HepG2 (cell line): ENCODE measurements around the gene ABCA4. TPM values are rescaled to one million over a fixed set of nuclear protein-coding genes. Genes with fewer than 3 reads are reported as not detected.
A peak's percentile ranks its signal among the peaks of the same experiment; 100 is the strongest.

Experiments used
- ATAC-seq: fragments of 200-7000 bp; cut with Tn5 transposase; 3 replicates; pipeline ENCODE4 v1.9.1; 2020; ENCODE audit warnings: mild to moderate bottlenecking, moderate library complexity
- BruUV-seq: library from RNA; stranded (reverse); fragments of 400-500 nt; replicated peaks from 2 replicates; lab custom pipeline; 2021; lab: Mats Ljungman, UMichigan
- CTCF ChIA-PET: fragments of 300-600 bp; formaldehyde crosslinking; extraction: SDS; loops from one replicate; lab custom pipeline; 2021; ENCODE audit warnings: low total read pairs, inconsistent platforms, low intra/inter-chr PET ratio; lab: Yijun Ruan, JAX
- POLR2A ChIA-PET: fragments of 350-600 bp; sonication (Branson Sonifier 250); formaldehyde crosslinking; loops from one replicate; lab custom pipeline; 2020; ENCODE audit warnings: antibody characterized with exemption, inconsistent platforms; lab: Yijun Ruan, JAX
- DNase-seq: peaks from one replicate; pipeline ENCODE4 v3.0.0-alpha.2; 2015; ENCODE audit warnings: low spot score
- FAIRE-seq: peaks from 3 replicates; lab custom pipeline; 2011; peaks lifted over from hg19 to GRCh38; lab: Jason Lieb, UNC
- H2AFZ ChIP-seq: one replicate; pipeline ENCODE4 v1.6.1; 2011; ENCODE audit warnings: low read length, inconsistent platforms
- H3K27ac ChIP-seq: fragments of 300-600 bp; 3 replicates; pipeline ENCODE4 v1.8.0; 2011; ENCODE audit warnings: mixed run types, mild to moderate bottlenecking, mixed read lengths, low read length, inconsistent platforms; ENCODE audit not compliant: insufficient read depth; ENCODE audit errors: extremely low read length
- H3K27me3 ChIP-seq, 2 experiments: fragments of 200-600 bp in 1 of 2; 2 replicates in 1 of 2; 3 replicates in 1 of 2; pipeline versions ENCODE4 v1.6.0 to v1.8.0; 2011; ENCODE audit warnings: low read length in 2 of 2, mild to moderate bottlenecking in 2 of 2, moderate library complexity in 2 of 2, inconsistent platforms in 1 of 2; ENCODE audit not compliant: insufficient read depth in 2 of 2, control insufficient read depth in 1 of 2
- H3K36me3 ChIP-seq, 2 experiments: fragments of 200-600 bp in 1 of 2; replicated peaks in 1 of 2; 2 replicates in 1 of 2; 3 replicates in 1 of 2; pipeline versions ENCODE4 v1.5.1 to v1.8.0; 2011; ENCODE audit warnings: low read length in 2 of 2, inconsistent platforms in 1 of 2; ENCODE audit not compliant: insufficient read depth in 2 of 2, control insufficient read depth in 1 of 2
- H3K4me1 ChIP-seq: 2 replicates; pipeline ENCODE4 v1.5.1; 2012; ENCODE audit warnings: low read length, inconsistent platforms; ENCODE audit not compliant: insufficient read depth
- H3K4me2 ChIP-seq: 2 replicates; pipeline ENCODE4 v1.6.0; 2011; ENCODE audit warnings: low read depth, low read length, inconsistent platforms
- H3K4me3 ChIP-seq, 3 experiments: fragments of 200-600 bp in 1 of 3; sonication (generic), shearing (Covaris generic) in 1 of 3; replicated peaks in 1 of 3; 2 replicates each; pipeline ENCODE4 v1.5.1; 2011 to 2016; ENCODE audit warnings: low read length in 3 of 3, inconsistent platforms in 2 of 3, low read depth in 2 of 3, mild to moderate bottlenecking in 2 of 3, control low read depth in 1 of 3, mixed read lengths in 1 of 3; ENCODE audit not compliant: insufficient read depth in 1 of 3
- H3K79me2 ChIP-seq: one replicate; pipeline ENCODE4 v1.6.1; 2011; ENCODE audit warnings: low read length, inconsistent platforms; ENCODE audit not compliant: insufficient read depth
- H3K9ac ChIP-seq: 2 replicates; pipeline ENCODE4 v1.6.0; 2011; ENCODE audit warnings: mild to moderate bottlenecking, low read depth, low read length, inconsistent platforms; ENCODE audit not compliant: insufficient read depth
- H3K9me3 ChIP-seq: 2 replicates; pipeline ENCODE4 v1.5.1; 2012; ENCODE audit warnings: mild to moderate bottlenecking, low read length
- H4K20me1 ChIP-seq: 2 replicates; pipeline ENCODE4 v1.6.0; 2011; ENCODE audit warnings: inconsistent platforms, mild to moderate bottlenecking, low read length, moderate library complexity; ENCODE audit not compliant: insufficient read depth
- TMF1 ChIP-seq: sonication (generic); formaldehyde crosslinking; IDR thresholded peaks from 2 replicates; pipeline ENCODE4 v1.8.1; 2022; ENCODE audit warnings: low read depth, missing genetic modification reagents
- WGBS: methylation state at CpG from one replicate; pipeline ENCODE4 v1.1.6; 2017; ENCODE audit warnings: low lambda C conversion rate; 5-methylcytosine and 5-hydroxymethylcytosine counted together
- in situ Hi-C: cut with HindIII; loops from 2 replicates; pipeline ENCODE4 v1.10.0; 2017; ENCODE audit warnings: low pct_unique_long_range_greater_than_20kb; ENCODE audit not compliant: extremely low pct_ligation_motif_present
- intact Hi-C: fragments of 100-400 bp; cut with micrococcal nuclease; formaldehyde crosslinking; loops from one replicate; pipeline ENCODE4 v1.10.0; 2022; ENCODE audit not compliant: unreplicated experiment
- polyA plus RNA-seq, 8 experiments: library from polyadenylated mRNA; depleted of rRNA in 3 of 8; stranded (reverse) in 7 of 8; unstranded in 1 of 8; fragments of >200 nt; fragmentation: Illumina TruSeq in 4 of 8; extraction: Trizol in 4 of 8; gene quantifications; 2 replicates each; pipeline versions ENCODE4 v1.2.1 to v1.2.3, GENCODE V29; 2011 to 2016; ENCODE audit warnings: low read depth in 4 of 8, missing spikeins in 1 of 8, mixed read lengths in 1 of 8; ENCODE audit not compliant: insufficient read depth in 1 of 8
- total RNA-seq, 5 experiments: library from RNA; depleted of rRNA; stranded (reverse); fragments of >200 nt; fragmentation: Illumina TruSeq; extraction: Trizol; gene quantifications; 2 replicates each; pipeline ENCODE4 v1.2.3, GENCODE V29; 2016; ENCODE audit warnings: low read depth in 1 of 5
- TF ChIP-seq, protein P1 (sequence below): sonication (generic); formaldehyde crosslinking; IDR thresholded peaks from 2 replicates; pipeline ENCODE4 v1.5.1; 2020; ENCODE audit warnings: mild to moderate bottlenecking, missing genetic modification reagents, borderline replicate concordance

The ABCA4 gene
- total and polyA plus RNA-seq, 2 of the 13 experiments (the other 11 are each of a cell fraction or from before 2014, with no cell fraction given), result 0.24 to 0.67 TPM

GRCh38 chr1:94044891-94045290 lies 76.1 kb downstream of the ABCA4 start:
- Histone ChIP-seq H3K4me1 (peaks cover 46% of the 10 kb centered on the region), H3K9me3 (no peaks in the 10 kb centered on the region), H4K20me1 (no peaks in the 10 kb centered on the region), H3K27ac (no peak overlapping the region), H3K4me3 (peak overlapping the region in 2 of 3 experiments; percentile 39 to 62; a peak in 3 of 6 replicates), H3K27me3 (no peaks in the 10 kb centered on the region), H3K9ac (no peak overlapping the region), H3K36me3 (no peaks in the 10 kb centered on the region), H3K4me2 (peak overlapping the region; percentile 86), H2AFZ (no peak overlapping the region), H3K79me2 (no peaks in the 10 kb centered on the region)
- ChIA-PET POLR2A (interaction anchor here (0.8 to 3.5 kb wide), 15 partner anchors 11 to 453 kb away, joined by 3 to 18 read pairs (median 4); partner anchors contain the start of gene ARHGAP29), CTCF (interaction anchor here (1.8 to 2.6 kb wide), 3 partner anchors 196 to 291 kb away, joined by 5 to 25 read pairs (median 17); no protein-coding TSS in a partner anchor)
- in situ Hi-C loops, result loop anchor here (5.0 kb wide), 1 partner anchor 292 kb away; no protein-coding TSS in a partner anchor
- TF ChIP-seq TMF1, result no peak
- TF ChIP-seq, protein P1, sequence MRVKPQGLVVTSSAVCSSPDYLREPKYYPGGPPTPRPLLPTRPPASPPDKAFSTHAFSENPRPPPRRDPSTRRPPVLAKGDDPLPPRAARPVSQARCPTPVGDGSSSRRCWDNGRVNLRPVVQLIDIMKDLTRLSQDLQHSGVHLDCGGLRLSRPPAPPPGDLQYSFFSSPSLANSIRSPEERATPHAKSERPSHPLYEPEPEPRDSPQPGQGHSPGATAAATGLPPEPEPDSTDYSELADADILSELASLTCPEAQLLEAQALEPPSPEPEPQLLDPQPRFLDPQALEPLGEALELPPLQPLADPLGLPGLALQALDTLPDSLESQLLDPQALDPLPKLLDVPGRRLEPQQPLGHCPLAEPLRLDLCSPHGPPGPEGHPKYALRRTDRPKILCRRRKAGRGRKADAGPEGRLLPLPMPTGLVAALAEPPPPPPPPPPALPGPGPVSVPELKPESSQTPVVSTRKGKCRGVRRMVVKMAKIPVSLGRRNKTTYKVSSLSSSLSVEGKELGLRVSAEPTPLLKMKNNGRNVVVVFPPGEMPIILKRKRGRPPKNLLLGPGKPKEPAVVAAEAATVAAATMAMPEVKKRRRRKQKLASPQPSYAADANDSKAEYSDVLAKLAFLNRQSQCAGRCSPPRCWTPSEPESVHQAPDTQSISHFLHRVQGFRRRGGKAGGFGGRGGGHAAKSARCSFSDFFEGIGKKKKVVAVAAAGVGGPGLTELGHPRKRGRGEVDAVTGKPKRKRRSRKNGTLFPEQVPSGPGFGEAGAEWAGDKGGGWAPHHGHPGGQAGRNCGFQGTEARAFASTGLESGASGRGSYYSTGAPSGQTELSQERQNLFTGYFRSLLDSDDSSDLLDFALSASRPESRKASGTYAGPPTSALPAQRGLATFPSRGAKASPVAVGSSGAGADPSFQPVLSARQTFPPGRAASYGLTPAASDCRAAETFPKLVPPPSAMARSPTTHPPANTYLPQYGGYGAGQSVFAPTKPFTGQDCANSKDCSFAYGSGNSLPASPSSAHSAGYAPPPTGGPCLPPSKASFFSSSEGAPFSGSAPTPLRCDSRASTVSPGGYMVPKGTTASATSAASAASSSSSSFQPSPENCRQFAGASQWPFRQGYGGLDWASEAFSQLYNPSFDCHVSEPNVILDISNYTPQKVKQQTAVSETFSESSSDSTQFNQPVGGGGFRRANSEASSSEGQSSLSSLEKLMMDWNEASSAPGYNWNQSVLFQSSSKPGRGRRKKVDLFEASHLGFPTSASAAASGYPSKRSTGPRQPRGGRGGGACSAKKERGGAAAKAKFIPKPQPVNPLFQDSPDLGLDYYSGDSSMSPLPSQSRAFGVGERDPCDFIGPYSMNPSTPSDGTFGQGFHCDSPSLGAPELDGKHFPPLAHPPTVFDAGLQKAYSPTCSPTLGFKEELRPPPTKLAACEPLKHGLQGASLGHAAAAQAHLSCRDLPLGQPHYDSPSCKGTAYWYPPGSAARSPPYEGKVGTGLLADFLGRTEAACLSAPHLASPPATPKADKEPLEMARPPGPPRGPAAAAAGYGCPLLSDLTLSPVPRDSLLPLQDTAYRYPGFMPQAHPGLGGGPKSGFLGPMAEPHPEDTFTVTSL, result 0 out of 2 replicates have a peak, but pooled peaks have one; percentile 5
- DNase-seq (no peak), ATAC-seq (no peak), FAIRE-seq (no peak)
- 60% methylated on average over 7 of the region's 9 CpGs for whole genome bisulfite sequencing
- BruUV-seq, result no TSS peak
- intact Hi-C loops, result loop anchor here (1.0 to 5.0 kb wide), 5 partner anchors 18 to 417 kb away; no protein-coding TSS in a partner anchor
